DND-41 (cell line): ENCODE measurements around the gene MROH7.

Experiments used
- ATAC-seq: fragments of 200-7000 bp; cut with Tn5 transposase; 3 replicates; pipeline ENCODE4 v1.9.1; 2021; ENCODE audit warnings: low read depth; ENCODE audit not compliant: insufficient read depth
- DNase-seq: peaks from one replicate; pipeline ENCODE4 v3.0.0-alpha.2; 2020
- H2AFZ ChIP-seq: 2 replicates; pipeline ENCODE4 v1.6.0; 2012; ENCODE audit warnings: low read depth, low read length
- H3K27ac ChIP-seq: 2 replicates; pipeline ENCODE4 v1.5.1; 2012; ENCODE audit warnings: low read length, inconsistent platforms
- H3K27me3 ChIP-seq: fragments of 200-600 bp; sonication (generic); 2 replicates; pipeline ENCODE4 v1.6.0; 2012; ENCODE audit warnings: low read length, mild to moderate bottlenecking, inconsistent platforms; ENCODE audit not compliant: insufficient read depth, poor library complexity
- H3K36me3 ChIP-seq: 2 replicates; pipeline ENCODE4 v1.5.1; 2012; ENCODE audit warnings: low read length, inconsistent platforms; ENCODE audit not compliant: insufficient read depth
- H3K4me1 ChIP-seq: 2 replicates; pipeline ENCODE4 v1.5.1; 2012; ENCODE audit warnings: mild to moderate bottlenecking, low read length; ENCODE audit not compliant: insufficient read depth
- H3K4me2 ChIP-seq: 2 replicates; pipeline ENCODE4 v1.6.0; 2012; ENCODE audit warnings: mild to moderate bottlenecking, moderate library complexity, low read length, inconsistent platforms; ENCODE audit not compliant: insufficient read depth
- H3K4me3 ChIP-seq, 2 experiments: fragments of 200-600 bp in 1 of 2; shearing (Covaris generic) in 1 of 2; 2 replicates each; pipeline ENCODE4 v1.5.1; 2012 to 2016; ENCODE audit warnings: inconsistent platforms in 2 of 2, low read length in 2 of 2, mild to moderate bottlenecking in 2 of 2, low read depth in 1 of 2, moderate library complexity in 1 of 2
- H3K79me2 ChIP-seq: 2 replicates; pipeline ENCODE4 v1.6.0; 2012; ENCODE audit warnings: low read length, inconsistent platforms; ENCODE audit not compliant: insufficient read depth
- H3K9ac ChIP-seq: 2 replicates; pipeline ENCODE4 v1.6.0; 2012; ENCODE audit warnings: low read depth, mild to moderate bottlenecking, inconsistent platforms, low read length, moderate library complexity
- H3K9me3 ChIP-seq: 2 replicates; pipeline ENCODE4 v1.5.1; 2012; ENCODE audit warnings: low read length, moderate library complexity, mild to moderate bottlenecking, inconsistent platforms; ENCODE audit not compliant: insufficient read depth, severe bottlenecking
- H4K20me1 ChIP-seq: 2 replicates; pipeline ENCODE4 v1.6.0; 2012; ENCODE audit warnings: low read length; ENCODE audit not compliant: insufficient read depth
- EZH2 ChIP-seq: IDR thresholded peaks from 3 replicates; pipeline ENCODE4 v1.6.1; 2012; ENCODE audit warnings: borderline replicate concordance, low read depth, mild to moderate bottlenecking, moderate library complexity, low read length, inconsistent platforms; ENCODE audit not compliant: severe bottlenecking
- TF ChIP-seq, protein P1 (sequence below): IDR thresholded peaks from 2 replicates; pipeline ENCODE4 v1.5.1; 2012; ENCODE audit warnings: borderline replicate concordance, low read length, moderate library complexity, mild to moderate bottlenecking; ENCODE audit not compliant: poor library complexity, severe bottlenecking; ENCODE audit errors: extremely low read depth

The MROH7 gene

DNA sequence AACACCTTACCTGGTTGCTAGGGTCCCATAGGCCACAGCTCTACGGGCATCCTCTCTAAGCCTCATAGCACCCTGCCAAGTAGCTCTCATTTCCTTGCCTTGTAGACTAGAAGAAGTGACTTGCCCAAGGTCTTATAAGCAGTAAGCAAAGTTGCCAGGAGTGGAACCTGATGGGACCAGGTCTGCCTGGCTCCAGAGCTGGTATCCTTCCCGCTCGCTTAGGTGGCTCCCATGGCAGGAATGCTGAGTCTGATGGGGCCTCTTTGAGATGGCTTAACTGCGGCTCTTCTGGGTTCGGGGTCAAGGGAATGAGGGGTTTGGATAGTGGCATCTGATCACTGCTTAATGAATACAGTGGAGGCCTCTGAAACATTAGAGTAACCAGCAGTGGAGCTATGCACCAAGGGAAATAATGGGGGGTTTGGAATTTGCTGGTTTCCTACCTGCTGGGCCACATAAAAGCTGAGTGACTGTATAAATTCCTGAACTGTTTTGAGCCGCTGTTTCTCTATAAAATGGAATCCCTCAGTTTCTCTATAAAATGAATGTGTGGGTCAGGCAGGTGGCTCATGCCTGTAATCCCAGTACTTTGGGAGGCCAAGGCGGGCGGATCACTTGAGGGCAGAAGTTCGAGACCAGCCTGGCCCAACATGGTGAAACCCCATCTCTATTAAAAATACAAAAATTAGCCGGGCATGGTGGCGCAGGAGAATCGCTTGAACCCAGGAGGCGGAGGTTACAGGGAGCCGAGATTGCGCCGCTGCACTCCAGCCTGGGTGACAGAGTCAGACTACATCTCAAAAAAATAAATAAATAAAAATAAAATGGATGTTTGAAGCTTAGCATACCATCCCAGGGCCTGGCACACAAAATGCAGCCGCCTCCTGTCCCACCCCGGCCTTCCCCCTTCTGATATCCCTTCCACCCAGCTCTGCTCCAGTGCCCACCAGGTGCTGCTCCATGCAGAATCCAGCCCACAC is 30.7 kb upstream of the MROH7 start:
- ATAC-seq, result no peak
- Histone ChIP-seq H3K4me2 (no peak overlapping the region), H3K9ac (no peak overlapping the region), H3K27me3 (peaks cover 3% of the 10 kb centered on the region), H3K36me3 (no peaks in the 10 kb centered on the region), H2AFZ (no peak overlapping the region), H3K4me1 (no peaks in the 10 kb centered on the region), H4K20me1 (no peaks in the 10 kb centered on the region), H3K79me2 (no peaks in the 10 kb centered on the region), H3K9me3 (no peaks in the 10 kb centered on the region), H3K4me3 (no peak overlapping the region), H3K27ac (no peak overlapping the region)
- TF ChIP-seq EZH2, result no peak
- TF ChIP-seq, protein P1, sequence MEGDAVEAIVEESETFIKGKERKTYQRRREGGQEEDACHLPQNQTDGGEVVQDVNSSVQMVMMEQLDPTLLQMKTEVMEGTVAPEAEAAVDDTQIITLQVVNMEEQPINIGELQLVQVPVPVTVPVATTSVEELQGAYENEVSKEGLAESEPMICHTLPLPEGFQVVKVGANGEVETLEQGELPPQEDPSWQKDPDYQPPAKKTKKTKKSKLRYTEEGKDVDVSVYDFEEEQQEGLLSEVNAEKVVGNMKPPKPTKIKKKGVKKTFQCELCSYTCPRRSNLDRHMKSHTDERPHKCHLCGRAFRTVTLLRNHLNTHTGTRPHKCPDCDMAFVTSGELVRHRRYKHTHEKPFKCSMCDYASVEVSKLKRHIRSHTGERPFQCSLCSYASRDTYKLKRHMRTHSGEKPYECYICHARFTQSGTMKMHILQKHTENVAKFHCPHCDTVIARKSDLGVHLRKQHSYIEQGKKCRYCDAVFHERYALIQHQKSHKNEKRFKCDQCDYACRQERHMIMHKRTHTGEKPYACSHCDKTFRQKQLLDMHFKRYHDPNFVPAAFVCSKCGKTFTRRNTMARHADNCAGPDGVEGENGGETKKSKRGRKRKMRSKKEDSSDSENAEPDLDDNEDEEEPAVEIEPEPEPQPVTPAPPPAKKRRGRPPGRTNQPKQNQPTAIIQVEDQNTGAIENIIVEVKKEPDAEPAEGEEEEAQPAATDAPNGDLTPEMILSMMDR, result no peak
- DNase-seq, result no peak

DNA sequence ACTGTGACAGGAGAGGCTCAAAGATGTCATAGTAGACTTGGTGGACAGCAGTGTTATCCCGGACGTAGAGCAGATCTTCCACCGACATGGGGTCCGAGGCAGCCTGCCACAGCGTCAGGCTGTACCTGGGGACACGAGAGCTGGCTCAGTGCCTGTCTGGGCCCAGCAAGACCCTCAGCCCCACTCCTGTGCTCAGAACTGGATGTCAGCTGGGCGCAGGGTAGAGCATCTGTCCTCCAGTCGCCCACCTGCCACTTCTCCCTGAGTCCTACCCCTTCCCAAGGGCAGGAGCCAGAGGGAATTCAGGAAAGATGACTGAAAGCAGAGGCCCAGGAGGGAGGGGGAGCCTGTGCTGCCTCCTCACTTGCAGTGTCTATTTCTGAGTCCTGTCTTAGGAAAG is 30.0 kb upstream of the MROH7 start:
- no peak overlapping the region for H3K4me2 ChIP-seq
- H3K9ac ChIP-seq, result no peak overlapping the region
- H2AFZ ChIP-seq, result no peak overlapping the region
- H3K9me3 ChIP-seq, result no peaks in the 10 kb centered on the region
- no peaks in the 10 kb centered on the region for H3K4me1 ChIP-seq
- TF ChIP-seq EZH2, result no peak
- TF ChIP-seq, protein P1, result no peak
- DNase-seq, result no peak
- no peak overlapping the region for H3K4me3 ChIP-seq
- H3K36me3 ChIP-seq, result no peaks in the 10 kb centered on the region
- no peaks in the 10 kb centered on the region for H3K79me2 ChIP-seq
- ATAC-seq, result no peak
- no peaks in the 10 kb centered on the region for H4K20me1 ChIP-seq
- peaks cover 3% of the 10 kb centered on the region for H3K27me3 ChIP-seq
- H3K27ac ChIP-seq, result no peak overlapping the region

DNA sequence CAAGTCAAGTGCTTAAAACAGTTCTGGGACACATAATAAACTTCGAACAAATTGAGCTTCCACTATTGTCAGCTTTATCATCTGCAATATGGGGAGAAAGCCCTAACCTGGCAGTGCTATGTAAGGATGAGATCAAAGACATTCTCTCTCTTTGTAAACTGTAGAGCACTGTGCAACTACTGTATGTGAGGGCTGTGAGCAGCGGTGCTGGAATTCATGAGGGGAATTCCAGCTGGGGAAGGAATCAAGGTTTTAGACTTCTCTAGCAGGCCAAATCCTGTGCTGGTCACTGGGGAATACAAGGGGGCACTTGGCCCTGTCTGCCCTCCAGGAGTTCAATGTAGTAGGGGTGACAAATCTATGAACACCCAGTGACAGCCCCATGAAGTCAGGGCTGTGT is 27.6 kb upstream of the MROH7 start:
- DNase-seq (no peak), ATAC-seq (no peak)
- Histone ChIP-seq H3K27ac (no peak overlapping the region), H3K4me2 (no peak overlapping the region), H3K4me1 (no peaks in the 10 kb centered on the region), H3K9ac (no peak overlapping the region), H3K79me2 (no peaks in the 10 kb centered on the region), H4K20me1 (no peaks in the 10 kb centered on the region), H3K4me3 (no peak overlapping the region), H3K9me3 (no peaks in the 10 kb centered on the region), H3K27me3 (peaks cover 3% of the 10 kb centered on the region), H3K36me3 (no peaks in the 10 kb centered on the region), H2AFZ (no peak overlapping the region)
- TF ChIP-seq, protein P1, result no peak
- no peak for TF ChIP-seq EZH2
